IMR-90 (cell line): ENCODE results near the gene GRM2. TPM values are rescaled to one million over a fixed set of nuclear protein-coding genes. Genes with fewer than 3 reads are reported as not detected.

Experiments
- ATAC-seq: fragments of 200-7000 bp; cut with Tn5 transposase; 2 replicates; pipeline ENCODE4 v1.9.1; 2020; ENCODE audit warnings: low read depth, mild to moderate bottlenecking, moderate library complexity
- BruUV-seq: library from RNA; stranded (reverse); fragments of 400-500 nt; replicated peaks from 2 replicates; lab custom pipeline; 2021; lab: Mats Ljungman, UMichigan
- CTCF ChIA-PET: fragments of 300-600 bp; formaldehyde crosslinking; extraction: SDS; loops from one replicate; lab custom pipeline; 2021; ENCODE audit warnings: antibody characterized with exemption; lab: Yijun Ruan, JAX
- POLR2A ChIA-PET: fragments of 300-600 bp; sonication (Branson Sonifier 250); formaldehyde crosslinking; loops from one replicate; lab custom pipeline; 2022; ENCODE audit warnings: antibody characterized with exemption; ENCODE audit not compliant: unreplicated experiment; lab: Charles Lee
- DNase-seq: peaks from one replicate; pipeline ENCODE4 v3.0.0; 2013
- H2AFZ ChIP-seq: replicated peaks from 2 replicates; pipeline ENCODE3; 2013; ENCODE audit warnings: low read length, mild to moderate bottlenecking; ENCODE audit not compliant: poor library complexity
- H2AK5ac ChIP-seq: 2 replicates; pipeline ENCODE4 v1.6.1; 2013; ENCODE audit warnings: low read depth, low read length, inconsistent platforms
- H2AK9ac ChIP-seq: replicated peaks from 2 replicates; pipeline ENCODE3; 2013; ENCODE audit warnings: mild to moderate bottlenecking, low read depth, low read length, moderate library complexity; ENCODE audit not compliant: poor library complexity
- H2BK120ac ChIP-seq: 2 replicates; pipeline ENCODE4 v1.6.1; 2013; ENCODE audit warnings: low read depth, low read length, inconsistent platforms
- H2BK15ac ChIP-seq: 3 replicates; pipeline ENCODE4 v1.6.1; 2013; ENCODE audit warnings: low read depth, low read length, inconsistent platforms
- H2BK20ac ChIP-seq: 2 replicates; pipeline ENCODE4 v1.6.1; 2013; ENCODE audit warnings: low read depth, mild to moderate bottlenecking, inconsistent platforms, low read length, moderate library complexity
- H2BK5ac ChIP-seq: 2 replicates; pipeline ENCODE4 v1.6.1; 2013; ENCODE audit warnings: mild to moderate bottlenecking, low read depth, low read length, inconsistent platforms; ENCODE audit not compliant: poor library complexity, severe bottlenecking
- H3K14ac ChIP-seq: replicated peaks from 2 replicates; pipeline ENCODE4 v1.6.1; 2013; ENCODE audit warnings: low read depth, low read length, inconsistent platforms
- H3K18ac ChIP-seq: 2 replicates; pipeline ENCODE4 v1.6.1; 2013; ENCODE audit warnings: low read depth, low read length, control low read depth
- H3K23ac ChIP-seq: 2 replicates; pipeline ENCODE4 v1.6.1; 2013; ENCODE audit warnings: low read depth, low read length, inconsistent platforms
- H3K27ac ChIP-seq: 2 replicates; pipeline ENCODE4 v1.5.1; 2013; ENCODE audit warnings: mild to moderate bottlenecking, control low read depth, low read length; ENCODE audit not compliant: insufficient read depth
- H3K27me3 ChIP-seq: 2 replicates; pipeline ENCODE4 v1.6.1; 2013; ENCODE audit warnings: low read length; ENCODE audit not compliant: control insufficient read depth, insufficient read depth
- H3K36me3 ChIP-seq: 2 replicates; pipeline ENCODE4 v1.6.1; 2013; ENCODE audit warnings: low read length, mixed read lengths; ENCODE audit not compliant: control insufficient read depth, insufficient read depth
- H3K4ac ChIP-seq: 2 replicates; pipeline ENCODE4 v1.6.1; 2013; ENCODE audit warnings: low read depth, low read length, inconsistent platforms
- H3K4me1 ChIP-seq: 2 replicates; pipeline ENCODE4 v1.6.1; 2013; ENCODE audit warnings: low read length, mixed read lengths; ENCODE audit not compliant: control insufficient read depth, insufficient read depth
- H3K4me2 ChIP-seq: 2 replicates; pipeline ENCODE4 v1.6.1; 2013; ENCODE audit warnings: low read depth, mild to moderate bottlenecking, control low read depth, low read length, moderate library complexity
- H3K4me3 ChIP-seq: 2 replicates; pipeline ENCODE4 v1.5.1; 2013; ENCODE audit warnings: low read depth, mild to moderate bottlenecking, control low read depth, low read length, moderate library complexity; ENCODE audit not compliant: insufficient read depth
- H3K56ac ChIP-seq: 2 replicates; pipeline ENCODE4 v1.6.1; 2013; ENCODE audit warnings: low read length, inconsistent platforms; ENCODE audit not compliant: insufficient read depth; ENCODE audit errors: extremely low read depth
- H3K79me1 ChIP-seq, 2 experiments: 2 replicates each; pipeline ENCODE4 v1.6.1; 2013; ENCODE audit warnings: low read length in 2 of 2, inconsistent platforms in 1 of 2, low read depth in 1 of 2
- H3K9ac ChIP-seq: 2 replicates; pipeline ENCODE4 v1.6.1; 2013; ENCODE audit warnings: low read depth, low read length, control low read depth
- H3K9me1 ChIP-seq: 2 replicates; pipeline ENCODE4 v1.6.1; 2013; ENCODE audit warnings: low read length, inconsistent platforms; ENCODE audit not compliant: insufficient read depth
- H3K9me3 ChIP-seq: 2 replicates; pipeline ENCODE4 v1.6.1; 2013; ENCODE audit warnings: low read length; ENCODE audit not compliant: control insufficient read depth, insufficient read depth
- H4K20me1 ChIP-seq: 2 replicates; pipeline ENCODE4 v1.6.1; 2013; ENCODE audit warnings: low read length, inconsistent platforms; ENCODE audit not compliant: insufficient read depth
- H4K5ac ChIP-seq: 2 replicates; pipeline ENCODE4 v1.6.1; 2013; ENCODE audit warnings: mild to moderate bottlenecking, low read depth, low read length, control low read depth
- H4K8ac ChIP-seq, 2 experiments: 2 replicates each; pipeline ENCODE4 v1.6.1; 2013; ENCODE audit warnings: low read depth in 2 of 2, low read length in 2 of 2, control low read depth in 1 of 2, inconsistent platforms in 1 of 2
- H4K91ac ChIP-seq: 2 replicates; pipeline ENCODE4 v1.6.1; 2013; ENCODE audit warnings: low read depth, low read length, inconsistent platforms; ENCODE audit not compliant: insufficient read depth
- BHLHE40 ChIP-seq: fragments of 150-350 bp; IDR thresholded peaks from 2 replicates; pipeline ENCODE4 v1.6.1; 2016; ENCODE audit warnings: mild to moderate bottlenecking, low read depth, low read length
- CHD1 ChIP-seq: IDR thresholded peaks from 2 replicates; pipeline ENCODE4 v1.6.1; 2012; ENCODE audit warnings: low read depth, low read length, improper control_type of control experiment
- CTCF ChIP-seq: conservative IDR thresholded peaks from 2 replicates; pipeline ENCODE4 v1.5.1; 2012; ENCODE audit warnings: mild to moderate bottlenecking, low read depth, low read length, improper control_type of control experiment
- MAFK ChIP-seq: IDR thresholded peaks from 2 replicates; pipeline ENCODE4 v1.6.1; 2012; ENCODE audit warnings: low read depth, low read length, improper control_type of control experiment
- MAZ ChIP-seq: IDR thresholded peaks from 2 replicates; pipeline ENCODE4 v1.6.1; 2012; ENCODE audit warnings: low read depth, mild to moderate bottlenecking, low read length, improper control_type of control experiment, moderate library complexity, borderline replicate concordance
- MXI1 ChIP-seq: IDR thresholded peaks from 2 replicates; pipeline ENCODE4 v1.6.1; 2012; ENCODE audit warnings: low read depth, mild to moderate bottlenecking, low read length, moderate library complexity, borderline replicate concordance
- POLR2A ChIP-seq: IDR thresholded peaks from 2 replicates; pipeline ENCODE4 v1.6.1; 2012; ENCODE audit warnings: mild to moderate bottlenecking, low read depth, low read length
- RAD21 ChIP-seq: IDR thresholded peaks from 2 replicates; pipeline ENCODE4 v1.6.1; 2012; ENCODE audit warnings: low read length, improper control_type of control experiment
- RCOR1 ChIP-seq: IDR thresholded peaks from 2 replicates; pipeline ENCODE4 v1.6.1; 2012; ENCODE audit warnings: mild to moderate bottlenecking, low read length, improper control_type of control experiment; ENCODE audit not compliant: insufficient replicate concordance
- SMC3 ChIP-seq: fragments of 150-350 bp; IDR thresholded peaks from 2 replicates; pipeline ENCODE4 v1.6.1; 2016; ENCODE audit warnings: low read depth, mild to moderate bottlenecking, antibody characterized with exemption, low read length, moderate library complexity
- WGBS, 2 experiments: methylation state at CpG; one replicate each; pipeline versions ENCODE4 v1.1.5 to v1.1.7; 2013; ENCODE audit warnings: missing lambda C conversion rate in 2 of 2; ENCODE audit not compliant: insufficient read length in 1 of 2; ENCODE audit errors: extremely low coverage in 2 of 2; 5-methylcytosine and 5-hydroxymethylcytosine counted together
- dilution Hi-C: fragments of 300-500 bp; cut with HindIII; formaldehyde crosslinking; loops from one replicate; pipeline ENCODE4 v1.14.3; 2018; ENCODE audit warnings: low sequenced_read_pairs; ENCODE audit not compliant: unreplicated experiment
- in situ Hi-C: fragments of 300-500 bp; cut with MboI; formaldehyde crosslinking; loops from 3 replicates; pipeline ENCODE4 v1.14.3; 2019; ENCODE audit warnings: low sequenced_read_pairs, inconsistent platforms, mixed read lengths
- intact Hi-C: fragments of 100-400 bp; cut with micrococcal nuclease; formaldehyde crosslinking; loops from 2 replicates; pipeline ENCODE4 v1.10.0; 2022
- polyA plus RNA-seq, 3 experiments: library from polyadenylated mRNA; depleted of rRNA; stranded (reverse); fragments of >200 nt; gene quantifications; 2 replicates each; pipeline ENCODE4 v1.2.3, GENCODE V29; 2012; ENCODE audit warnings: low replicate concordance in 1 of 3
- total RNA-seq: library from RNA; depleted of rRNA; stranded (reverse); fragments of >200 nt; gene quantifications from 2 replicates; pipeline ENCODE4 v1.2.3, GENCODE V29; 2012

Gene GRM2
- total and polyA plus RNA-seq, 2 of the 4 experiments (the other 2 are of a cell fraction) = under 0.01 to 0.14 TPM

DNA sequence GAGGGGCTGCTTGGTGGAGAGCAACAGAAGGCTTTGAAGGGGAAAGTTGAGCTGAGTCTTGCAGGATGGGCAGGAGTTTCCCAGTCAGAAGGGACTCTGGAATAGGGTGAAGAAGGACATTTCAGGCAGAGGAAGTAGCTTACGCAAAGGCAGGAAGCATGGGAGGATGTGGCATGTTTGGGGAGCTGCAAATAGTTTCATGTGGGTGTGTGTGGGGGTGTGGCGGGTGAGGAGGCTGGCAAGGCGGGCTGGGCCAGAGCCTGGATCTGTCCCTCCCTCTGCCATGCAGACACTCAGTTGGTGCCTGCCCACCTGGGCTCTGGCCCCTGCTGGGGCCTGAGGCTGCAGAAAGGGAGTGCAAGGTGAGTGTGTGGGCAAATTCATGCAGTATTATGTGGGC is 25.4 kb upstream of the GRM2 start:
- intact Hi-C loops = no loop called here
- Histone ChIP-seq H3K9me1 (no peaks in the 10 kb centered on the region), H3K23ac (no peak overlapping the region), H2BK20ac (no peak overlapping the region), H2AK9ac (peak overlapping the region; percentile 78), H2BK5ac (no peak overlapping the region), H2AFZ (peak overlapping the region; percentile 1), H2AK5ac (no peak overlapping the region), H3K9me3 (no peaks in the 10 kb centered on the region), H3K79me1 (peaks cover 26 to 33% of the 10 kb centered on the region in 2 experiments; a peak in 3 of 4 replicates), H3K18ac (no peak overlapping the region), H2BK15ac (no peak overlapping the region), H3K4me1 (peaks cover 3% of the 10 kb centered on the region; the same call in 1 of the 2 replicates), H3K27ac (no peak overlapping the region), H3K27me3 (no peaks in the 10 kb centered on the region), H3K36me3 (peaks cover 31% of the 10 kb centered on the region), H3K4me3 (no peak overlapping the region), H4K8ac (no peak overlapping the region), H3K9ac (no peak overlapping the region; the same call in 1 of the 2 replicates), H4K91ac (no peak overlapping the region), H3K56ac (no peak overlapping the region), H4K20me1 (peaks cover 14% of the 10 kb centered on the region), H3K4me2 (no peak overlapping the region), H2BK120ac (no peak overlapping the region), H3K14ac (no peak overlapping the region), H4K5ac (no peak overlapping the region), H3K4ac (no peak overlapping the region)
- ChIA-PET CTCF (interaction anchor here (1.0 to 3.5 kb wide), 6 partner anchors 11 to 1066 kb away, joined by 4 to 34 read pairs (median 4); partner anchors contain the start of gene DCAF1), POLR2A (interaction anchor here (2.8 kb wide), 1 partner anchor 182 kb away, joined by 9 read pairs; the partner anchor contains the start of gene DCAF1)
- dilution Hi-C loops = no loop called here
- peak; percentile 8 for DNase-seq
- ATAC-seq = peak; percentile 36
- WGBS, 2 experiments = 80% methylated on average over 1 of the region's 3 CpGs; no CpG with 5 or more reads in 1 of the 2 experiments
- BruUV-seq = no TSS peak
- in situ Hi-C loops = loop anchor here (5.0 to 25.0 kb wide), 2 partner anchors 179 to 1069 kb away; partner anchors contain the start of genes CISH, DCAF1 and MAPKAPK3
- no peak for TF ChIP-seq CHD1
- TF ChIP-seq RAD21 = no peak
- no peak for TF ChIP-seq MXI1
- no peak for TF ChIP-seq MAFK
- TF ChIP-seq CTCF = no peak
- TF ChIP-seq POLR2A = no peak
- TF ChIP-seq SMC3 = no peak
- no peak for TF ChIP-seq MAZ
- no peak for TF ChIP-seq RCOR1
- no peak for TF ChIP-seq BHLHE40
